ENCODE measurements around the gene SUGCT.
"Not testable (repeated sequence)": the region's sequence is repeated elsewhere in the genome, so short reads cannot be mapped to it uniquely, and the experiment has no call there.

SUGCT gene

GRCh38 chr7:40156988-40157387 lies 22.2 kb downstream of the SUGCT start:
- Mint-ChIP-seq H3K4me3 (no peak overlapping the region), H3K27ac (no peak overlapping the region), H3K9me3 (no peaks in the 10 kb centered on the region), H3K4me1 (no peaks in the 10 kb centered on the region), H3K36me3 (ENCODE audit: low read depth) (no peaks in the 10 kb centered on the region), H3K27me3 (no peaks in the 10 kb centered on the region)
- ATAC-seq: no peak
- no peak for DNase-seq

GRCh38 chr7:40162516-40162915 lies 27.7 kb downstream of the SUGCT start:
- DNase-seq: no peak
- Mint-ChIP-seq H3K36me3 (ENCODE audit: low read depth) (no peaks in the 10 kb centered on the region), H3K4me1 (no peaks in the 10 kb centered on the region), H3K27me3 (no peaks in the 10 kb centered on the region), H3K9me3 (no peaks in the 10 kb centered on the region), H3K4me3 (no peak overlapping the region), H3K27ac (no peak overlapping the region)
- ATAC-seq: no peak

DNA sequence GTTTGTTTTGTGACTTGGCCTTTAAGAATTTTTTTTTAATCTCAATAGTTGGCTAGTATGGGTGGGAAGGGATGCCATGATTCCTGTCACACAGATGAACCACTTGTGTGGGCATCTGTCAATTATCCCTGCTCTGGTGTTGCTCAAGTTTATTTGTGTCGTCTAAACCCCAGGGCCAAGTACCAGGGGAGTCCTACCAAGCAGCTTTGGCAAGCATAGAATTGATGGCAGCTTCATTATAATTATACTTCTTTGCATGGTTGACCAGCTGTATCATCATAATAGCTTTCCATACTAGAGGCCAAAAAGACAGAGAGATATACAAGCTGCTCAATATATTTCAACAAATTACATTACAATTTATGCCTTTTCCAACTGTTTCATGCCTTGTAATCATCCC lies 30.4 kb downstream of the SUGCT start:
- Mint-ChIP-seq H3K36me3 (ENCODE audit: low read depth) (no peaks in the 10 kb centered on the region), H3K27ac (no peak overlapping the region), H3K4me1 (no peaks in the 10 kb centered on the region), H3K9me3 (no peaks in the 10 kb centered on the region), H3K4me3 (no peak overlapping the region), H3K27me3 (no peaks in the 10 kb centered on the region)
- no peak for ATAC-seq
- no peak for DNase-seq

DNA sequence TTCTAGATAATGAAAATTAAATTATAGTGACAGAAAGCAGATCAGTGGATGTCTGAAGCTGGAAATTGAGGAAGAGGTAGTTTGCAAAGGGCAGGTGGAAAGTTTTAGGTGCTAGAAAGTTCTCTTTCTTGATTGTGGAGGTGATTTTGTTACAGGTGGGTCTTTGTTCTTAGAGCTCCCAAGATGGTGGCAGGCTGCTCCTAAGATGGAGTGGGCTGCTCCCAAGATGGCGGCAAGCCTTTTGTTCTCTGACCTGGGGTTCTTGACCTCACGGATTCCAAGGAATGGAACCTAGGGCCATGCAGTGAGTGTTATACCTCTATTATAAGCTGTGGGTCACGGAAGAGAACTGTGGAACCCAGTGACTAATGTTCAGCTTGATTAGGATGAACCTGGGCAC lies 32.5 kb downstream of the SUGCT start:
- H3K27me3 Mint-ChIP-seq: peaks cover 2% of the 10 kb centered on the region
- H3K36me3 Mint-ChIP-seq (ENCODE audit: low read depth): no peaks in the 10 kb centered on the region
- no peak overlapping the region for H3K27ac Mint-ChIP-seq
- ATAC-seq (no peak), DNase-seq (no peak)
- H3K4me3 Mint-ChIP-seq: no peak overlapping the region
- H3K9me3 Mint-ChIP-seq: no peaks in the 10 kb centered on the region
- no peaks in the 10 kb centered on the region for H3K4me1 Mint-ChIP-seq

- H3K36me3 Mint-ChIP-seq (ENCODE audit: low read depth); H3K4me3 Mint-ChIP-seq; H3K27me3 Mint-ChIP-seq; ATAC-seq; H3K27ac Mint-ChIP-seq; H3K4me1 Mint-ChIP-seq; DNase-seq; H3K9me3 Mint-ChIP-seq: not testable (repeated sequence)
These were observed 33.5 kb downstream of the SUGCT start for GRCh38 chr7:40168266-40168665.

DNA sequence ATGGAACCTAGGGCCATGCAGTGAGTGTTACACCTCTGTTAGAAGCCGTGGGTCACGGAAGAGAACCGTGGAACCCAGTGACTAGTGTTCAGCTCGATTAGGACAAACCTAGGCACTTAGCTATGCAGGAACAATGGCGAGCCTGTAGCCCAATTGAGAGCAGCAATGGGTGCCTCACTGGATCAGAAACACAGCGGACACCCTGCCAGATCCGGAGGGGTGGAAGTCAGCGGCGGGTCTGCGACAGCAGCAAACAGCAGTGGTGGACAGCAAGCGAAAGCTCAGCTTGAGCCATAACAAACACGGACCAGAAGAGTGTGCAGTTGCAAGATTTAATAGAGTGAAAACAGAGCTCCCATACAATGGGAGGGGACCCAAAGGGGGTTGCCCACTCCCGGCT lies 38.3 kb downstream of the SUGCT start:
- not testable (repeated sequence) for H3K27ac Mint-ChIP-seq; ATAC-seq; H3K27me3 Mint-ChIP-seq; H3K9me3 Mint-ChIP-seq; H3K4me1 Mint-ChIP-seq; H3K4me3 Mint-ChIP-seq; H3K36me3 Mint-ChIP-seq (ENCODE audit: low read depth); DNase-seq

- ATAC-seq; H3K4me3 Mint-ChIP-seq; H3K27ac Mint-ChIP-seq; H3K4me1 Mint-ChIP-seq; H3K27me3 Mint-ChIP-seq; H3K9me3 Mint-ChIP-seq; DNase-seq; H3K36me3 Mint-ChIP-seq (ENCODE audit: low read depth): not testable (repeated sequence)
These were observed 40.5 kb downstream of the SUGCT start for GRCh38 chr7:40175256-40175655.

- H3K27ac Mint-ChIP-seq: no peak overlapping the region
- no peaks in the 10 kb centered on the region for H3K4me1 Mint-ChIP-seq
- H3K4me3 Mint-ChIP-seq: no peak overlapping the region
- no peaks in the 10 kb centered on the region for H3K36me3 Mint-ChIP-seq (ENCODE audit: low read depth)
- no peaks in the 10 kb centered on the region for H3K9me3 Mint-ChIP-seq
- DNase-seq (no peak), ATAC-seq (no peak)
- peaks cover 2% of the 10 kb centered on the region for H3K27me3 Mint-ChIP-seq
These were observed 41.1 kb downstream of the SUGCT start for GRCh38 chr7:40175725-40176510.

DNA sequence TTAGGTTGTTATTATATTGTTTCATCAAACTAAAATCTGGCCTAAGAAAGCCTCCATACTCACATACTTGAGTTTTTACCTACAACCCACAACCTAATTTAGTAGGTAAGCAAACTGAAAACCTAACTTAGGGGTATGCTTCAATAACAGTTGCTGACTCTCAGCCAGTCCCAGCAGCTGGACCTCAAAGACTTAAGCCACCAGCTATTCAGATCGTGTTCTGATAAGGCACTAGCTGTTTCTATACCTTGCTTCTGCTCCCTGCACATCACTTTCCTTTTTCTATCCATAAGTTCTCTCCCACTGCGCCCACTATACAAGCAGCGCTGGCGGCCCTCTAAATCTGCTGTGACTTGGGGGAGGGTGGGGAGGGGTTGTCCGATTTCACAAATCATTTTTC lies 42.3 kb downstream of the SUGCT start:
- no peak for ATAC-seq
- Mint-ChIP-seq H3K36me3 (ENCODE audit: low read depth) (no peaks in the 10 kb centered on the region), H3K27ac (no peak overlapping the region), H3K4me1 (no peaks in the 10 kb centered on the region), H3K27me3 (no peaks in the 10 kb centered on the region), H3K4me3 (no peak overlapping the region), H3K9me3 (no peaks in the 10 kb centered on the region)
- no peak for DNase-seq

GRCh38 chr7:40182452-40182851 lies 47.6 kb downstream of the SUGCT start:
- Mint-ChIP-seq H3K27me3 (no peaks in the 10 kb centered on the region), H3K4me3 (no peak overlapping the region), H3K9me3 (no peaks in the 10 kb centered on the region), H3K36me3 (ENCODE audit: low read depth) (no peaks in the 10 kb centered on the region), H3K4me1 (no peaks in the 10 kb centered on the region), H3K27ac (no peak overlapping the region)
- DNase-seq (no peak), ATAC-seq (no peak)

DNA sequence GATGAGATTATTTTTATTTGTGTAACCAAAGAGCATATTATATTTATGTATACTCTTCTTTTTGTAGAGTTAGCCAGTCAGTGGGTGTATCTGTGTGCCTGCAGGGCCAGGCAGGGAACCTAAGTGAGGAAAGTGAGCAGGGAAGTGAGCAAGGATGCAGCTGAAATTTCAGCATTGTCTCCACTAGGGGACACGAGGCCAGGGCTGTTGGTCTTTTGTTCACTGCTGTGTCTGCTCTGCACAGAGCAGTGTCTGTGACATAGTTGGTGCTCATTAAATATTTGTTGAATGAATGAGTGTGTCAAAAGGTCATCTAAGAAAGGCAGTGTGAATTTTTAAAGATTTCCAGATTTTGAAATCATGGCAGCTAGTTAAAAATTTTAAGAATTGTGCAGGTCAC lies 51.8 kb downstream of the SUGCT start:
- Mint-ChIP-seq H3K27ac (no peak overlapping the region), H3K9me3 (no peaks in the 10 kb centered on the region), H3K27me3 (no peaks in the 10 kb centered on the region), H3K36me3 (ENCODE audit: low read depth) (no peaks in the 10 kb centered on the region), H3K4me3 (no peak overlapping the region), H3K4me1 (no peaks in the 10 kb centered on the region)
- DNase-seq (no peak), ATAC-seq (no peak)

DNA sequence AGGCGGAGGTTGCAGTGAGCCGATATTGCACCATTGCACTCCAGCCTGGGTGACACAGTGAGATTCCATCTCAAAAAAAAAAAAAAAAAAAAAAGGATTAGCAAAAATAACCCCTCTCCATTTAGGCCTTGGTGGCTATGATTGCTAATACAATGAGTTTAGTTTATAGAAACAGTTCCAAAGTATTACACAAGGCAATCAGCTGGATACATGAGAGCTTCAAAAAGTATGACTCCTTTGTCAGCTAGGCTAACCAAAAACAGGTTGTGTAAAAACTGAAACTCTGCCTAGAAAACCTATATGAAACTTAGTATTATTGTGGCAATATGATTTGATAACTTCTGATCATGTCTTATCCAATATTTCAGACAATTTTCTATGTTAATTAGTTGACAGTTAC lies 57.2 kb downstream of the SUGCT start:
- H3K4me1 Mint-ChIP-seq: no peaks in the 10 kb centered on the region
- no peak overlapping the region for H3K4me3 Mint-ChIP-seq
- DNase-seq: no peak
- H3K27me3 Mint-ChIP-seq: no peaks in the 10 kb centered on the region
- no peak for ATAC-seq
- no peaks in the 10 kb centered on the region for H3K9me3 Mint-ChIP-seq
- H3K36me3 Mint-ChIP-seq (ENCODE audit: low read depth): no peaks in the 10 kb centered on the region
- no peak overlapping the region for H3K27ac Mint-ChIP-seq

DNA sequence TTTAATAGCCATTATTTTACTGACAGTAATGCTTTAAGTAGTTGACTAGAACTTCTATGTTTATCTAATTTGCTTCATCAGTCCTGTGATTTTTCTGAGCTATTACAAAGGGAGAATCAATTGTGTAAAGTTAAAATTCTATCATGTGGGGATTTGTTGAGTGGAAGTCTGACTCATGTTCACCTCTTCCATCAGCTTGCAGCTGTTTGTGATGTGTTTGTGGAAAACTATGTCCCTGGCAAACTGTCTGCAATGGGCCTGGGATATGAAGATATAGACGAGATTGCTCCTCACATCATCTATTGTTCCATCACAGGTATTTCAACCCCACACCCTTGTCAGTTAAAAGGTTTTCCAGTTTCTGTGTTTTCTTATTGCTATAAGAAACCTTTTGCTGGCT lies 59.9 kb downstream of the SUGCT start:
- ATAC-seq (no peak), DNase-seq (no peak)
- Mint-ChIP-seq H3K27me3 (no peaks in the 10 kb centered on the region), H3K27ac (no peak overlapping the region), H3K36me3 (ENCODE audit: low read depth) (no peaks in the 10 kb centered on the region), H3K4me3 (no peak overlapping the region), H3K4me1 (no peaks in the 10 kb centered on the region), H3K9me3 (no peaks in the 10 kb centered on the region)

DNA sequence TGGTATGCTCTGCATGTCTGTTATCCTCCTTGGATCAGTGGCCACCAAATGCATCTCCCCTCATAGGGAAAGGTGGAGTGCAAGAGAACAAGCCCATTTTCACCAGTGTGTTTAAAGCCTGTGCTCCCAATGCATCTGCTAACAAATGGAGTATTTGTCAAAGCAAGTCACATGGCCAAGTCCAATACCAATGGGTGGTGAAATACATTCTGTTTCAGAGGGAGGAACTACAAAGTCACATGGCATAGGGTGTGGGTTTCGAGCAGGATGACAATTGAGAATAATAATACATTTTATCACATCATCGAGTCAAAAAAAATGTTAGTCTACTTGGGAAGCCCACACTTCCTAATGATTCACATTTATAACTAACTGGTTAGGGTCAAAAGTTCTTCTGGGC lies 62.7 kb downstream of the SUGCT start:
- no peak overlapping the region for H3K4me3 Mint-ChIP-seq
- H3K27me3 Mint-ChIP-seq: no peaks in the 10 kb centered on the region
- no peaks in the 10 kb centered on the region for H3K36me3 Mint-ChIP-seq (ENCODE audit: low read depth)
- no peaks in the 10 kb centered on the region for H3K9me3 Mint-ChIP-seq
- DNase-seq (no peak), ATAC-seq (no peak)
- no peaks in the 10 kb centered on the region for H3K4me1 Mint-ChIP-seq
- H3K27ac Mint-ChIP-seq: no peak overlapping the region

DNA sequence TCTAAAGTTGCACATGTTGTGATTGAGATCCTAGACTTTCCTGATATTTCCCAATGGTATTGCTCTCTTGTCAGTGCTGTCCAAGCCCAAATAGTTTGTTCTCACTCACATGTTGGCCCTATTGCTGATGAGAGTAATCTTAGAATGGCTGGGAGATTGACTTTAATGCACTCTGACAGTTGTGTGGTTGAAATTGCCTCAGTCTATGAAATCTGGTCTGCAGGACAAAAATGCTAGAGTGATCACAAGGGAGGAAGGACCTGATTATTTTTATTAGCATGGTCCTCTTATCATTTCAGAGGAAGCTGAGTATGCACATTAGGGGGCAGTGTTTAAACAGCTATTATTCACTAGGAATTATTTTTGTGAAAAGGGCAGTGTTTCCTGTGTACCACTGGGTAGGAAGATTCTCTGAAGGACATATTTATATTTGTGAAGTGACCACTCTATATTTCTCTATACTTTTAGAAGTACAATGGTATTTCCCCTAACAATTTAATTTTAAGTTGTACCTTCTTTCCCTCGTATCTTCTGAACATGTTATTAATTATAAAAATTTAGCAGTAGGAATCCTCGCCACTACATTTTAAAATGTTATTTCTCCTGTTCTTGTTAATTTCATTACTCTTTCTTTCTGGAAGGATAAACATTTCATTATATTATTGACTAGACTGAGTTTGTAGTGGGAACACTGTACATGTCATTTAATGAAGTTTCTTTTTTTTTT lies 64.4 kb downstream of the SUGCT start:
- Mint-ChIP-seq H3K27me3 (no peaks in the 10 kb centered on the region), H3K27ac (no peak overlapping the region), H3K36me3 (ENCODE audit: low read depth) (no peaks in the 10 kb centered on the region), H3K4me3 (no peak overlapping the region), H3K4me1 (no peaks in the 10 kb centered on the region), H3K9me3 (no peaks in the 10 kb centered on the region)
- DNase-seq (no peak), ATAC-seq (no peak)
